ENCODE results near the gene AFAP1L2.

AFAP1L2 gene, protein sequence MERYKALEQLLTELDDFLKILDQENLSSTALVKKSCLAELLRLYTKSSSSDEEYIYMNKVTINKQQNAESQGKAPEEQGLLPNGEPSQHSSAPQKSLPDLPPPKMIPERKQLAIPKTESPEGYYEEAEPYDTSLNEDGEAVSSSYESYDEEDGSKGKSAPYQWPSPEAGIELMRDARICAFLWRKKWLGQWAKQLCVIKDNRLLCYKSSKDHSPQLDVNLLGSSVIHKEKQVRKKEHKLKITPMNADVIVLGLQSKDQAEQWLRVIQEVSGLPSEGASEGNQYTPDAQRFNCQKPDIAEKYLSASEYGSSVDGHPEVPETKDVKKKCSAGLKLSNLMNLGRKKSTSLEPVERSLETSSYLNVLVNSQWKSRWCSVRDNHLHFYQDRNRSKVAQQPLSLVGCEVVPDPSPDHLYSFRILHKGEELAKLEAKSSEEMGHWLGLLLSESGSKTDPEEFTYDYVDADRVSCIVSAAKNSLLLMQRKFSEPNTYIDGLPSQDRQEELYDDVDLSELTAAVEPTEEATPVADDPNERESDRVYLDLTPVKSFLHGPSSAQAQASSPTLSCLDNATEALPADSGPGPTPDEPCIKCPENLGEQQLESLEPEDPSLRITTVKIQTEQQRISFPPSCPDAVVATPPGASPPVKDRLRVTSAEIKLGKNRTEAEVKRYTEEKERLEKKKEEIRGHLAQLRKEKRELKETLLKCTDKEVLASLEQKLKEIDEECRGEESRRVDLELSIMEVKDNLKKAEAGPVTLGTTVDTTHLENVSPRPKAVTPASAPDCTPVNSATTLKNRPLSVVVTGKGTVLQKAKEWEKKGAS

DNA sequence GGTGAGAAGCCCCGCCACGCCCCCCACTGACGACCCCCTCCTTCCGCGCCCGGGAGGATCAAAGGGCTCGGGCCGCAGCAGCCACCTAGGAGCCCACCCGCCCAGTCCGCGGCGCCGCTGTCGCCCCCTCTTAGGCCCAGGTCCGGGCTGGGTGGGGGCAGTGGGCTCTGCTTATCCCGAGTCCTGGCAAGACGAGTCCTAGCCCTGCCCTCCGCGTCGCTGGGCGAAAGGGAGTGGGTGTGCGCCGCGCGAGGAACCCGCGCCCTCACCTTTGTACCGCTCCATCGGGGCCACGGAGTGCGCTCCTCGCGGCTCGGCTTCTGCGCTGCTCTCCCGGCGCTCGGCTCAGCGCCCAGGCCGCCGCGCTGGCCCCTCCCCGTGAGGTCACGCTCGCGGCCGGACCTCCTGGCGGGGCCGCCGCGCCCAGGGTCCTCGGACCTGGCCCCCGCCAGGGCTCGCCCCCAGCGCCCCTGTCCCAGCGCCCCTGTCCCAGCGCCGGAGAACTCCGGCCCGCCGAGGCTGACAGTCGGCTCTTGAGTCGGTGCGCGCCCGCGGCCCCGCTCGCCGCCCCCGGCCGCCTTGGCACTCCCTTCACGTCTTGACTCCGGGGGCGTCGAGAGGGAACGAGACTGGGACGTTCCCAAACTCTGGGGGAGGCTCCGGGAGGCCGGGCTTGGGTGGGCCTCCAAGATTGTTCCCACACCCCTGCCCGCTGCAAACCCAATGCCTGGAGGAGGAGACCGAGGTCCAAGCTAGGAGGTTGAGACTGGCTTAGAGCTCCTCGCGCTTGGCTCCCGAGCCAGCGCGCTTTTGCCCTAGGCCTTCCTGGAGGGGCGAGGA, at the start of gene AFAP1L2:
Gene AFAP1L2, minus strand, starts transcription at position 332 of the 840 bp plus-strand sequence. Its CDS starts 47 bp downstream, at position 285.
- peak; percentile 58 for DNase-seq (ENCODE audit: low spot score)

DNA sequence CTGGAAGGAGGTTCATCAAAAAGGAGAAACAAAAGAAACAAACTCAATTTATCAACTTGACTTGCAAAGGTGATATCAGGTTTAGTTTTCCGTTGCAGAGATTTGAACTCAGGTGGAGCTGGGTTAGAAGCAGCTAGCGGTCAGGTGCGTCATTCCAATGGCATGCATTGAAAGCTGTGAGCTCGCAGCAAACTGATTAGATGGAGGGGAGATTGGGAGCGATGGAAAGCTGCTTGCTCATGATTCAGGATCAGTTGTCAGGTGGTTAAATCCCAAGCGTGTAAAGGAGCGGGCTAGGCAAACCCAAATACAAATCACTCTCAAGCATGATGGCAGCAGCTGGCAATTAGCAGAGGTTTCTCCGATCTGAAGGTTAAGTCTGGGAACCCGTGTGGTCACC, 49.3 kb upstream of the AFAP1L2 start:
- no peak for DNase-seq (ENCODE audit: low spot score)

DNA sequence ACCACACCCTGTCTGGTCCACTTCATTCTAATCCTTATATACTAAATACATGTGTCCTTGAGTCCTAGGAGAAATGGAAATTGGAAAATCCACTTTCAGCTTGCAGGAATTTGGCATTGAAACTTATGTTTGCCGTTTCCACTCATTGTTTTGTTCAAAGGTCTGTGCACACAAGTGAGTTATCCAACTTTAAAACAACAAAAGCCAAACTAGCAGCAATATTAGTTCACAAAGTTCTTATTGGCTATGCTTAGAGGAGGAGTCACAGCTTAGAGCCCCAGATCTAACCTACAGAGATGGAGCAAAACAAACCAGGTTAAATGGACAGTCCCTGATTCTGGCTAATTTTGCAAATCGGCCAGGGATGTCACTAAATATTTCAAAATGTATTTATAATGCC, 44.6 kb upstream of the AFAP1L2 start:
- no peak for DNase-seq (ENCODE audit: low spot score)

GRCh38 chr10:114445332-114445731, 41.0 kb upstream of the AFAP1L2 start:
- no peak for DNase-seq (ENCODE audit: low spot score)

DNA sequence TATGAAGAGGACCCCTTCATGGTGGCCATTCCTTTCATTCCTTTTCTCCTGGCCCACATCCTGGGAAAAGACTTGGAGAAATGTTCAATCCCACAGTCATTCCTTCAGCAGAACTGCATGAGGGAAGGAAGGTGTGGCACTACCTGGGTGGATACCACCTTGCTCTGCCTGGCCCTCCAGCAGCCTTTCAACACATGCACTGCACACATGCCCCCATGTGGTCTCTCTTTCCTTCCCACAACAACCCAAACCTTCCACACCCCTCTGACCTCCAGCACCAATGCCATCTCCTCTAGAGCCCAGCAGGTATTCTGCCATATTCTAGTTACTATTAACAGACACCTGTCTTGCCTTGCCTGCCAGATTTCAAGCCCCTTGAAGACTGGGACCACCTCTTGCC, 40.5 kb upstream of the AFAP1L2 start:
- DNase-seq (ENCODE audit: low spot score) = no peak

GRCh38 chr10:114442091-114442630, 37.9 kb upstream of the AFAP1L2 start:
- DNase-seq (ENCODE audit: low spot score) = no peak

DNA sequence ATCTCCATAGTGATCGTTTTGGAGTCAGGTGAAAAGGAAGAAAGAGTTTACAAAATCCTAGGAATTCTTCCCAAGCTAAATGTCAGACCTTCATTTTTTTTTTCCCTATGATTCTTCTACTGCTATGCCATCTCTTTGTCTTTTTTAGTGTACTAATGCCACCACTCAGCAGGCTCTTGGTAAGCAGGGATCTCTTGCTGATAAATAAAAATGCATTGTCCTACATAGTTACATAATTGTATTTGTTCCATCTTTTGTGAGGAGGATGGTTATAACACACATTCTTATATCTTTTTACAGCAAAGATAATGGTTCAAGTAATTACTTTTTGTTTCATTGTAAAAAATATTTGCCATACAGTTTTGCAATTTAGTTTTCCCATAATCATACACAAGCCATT, 36.8 kb upstream of the AFAP1L2 start:
- DNase-seq (ENCODE audit: low spot score) = no peak

GRCh38 chr10:114437473-114438292, 33.4 kb upstream of the AFAP1L2 start:
- peak; percentile 33 for DNase-seq (ENCODE audit: low spot score)

DNA sequence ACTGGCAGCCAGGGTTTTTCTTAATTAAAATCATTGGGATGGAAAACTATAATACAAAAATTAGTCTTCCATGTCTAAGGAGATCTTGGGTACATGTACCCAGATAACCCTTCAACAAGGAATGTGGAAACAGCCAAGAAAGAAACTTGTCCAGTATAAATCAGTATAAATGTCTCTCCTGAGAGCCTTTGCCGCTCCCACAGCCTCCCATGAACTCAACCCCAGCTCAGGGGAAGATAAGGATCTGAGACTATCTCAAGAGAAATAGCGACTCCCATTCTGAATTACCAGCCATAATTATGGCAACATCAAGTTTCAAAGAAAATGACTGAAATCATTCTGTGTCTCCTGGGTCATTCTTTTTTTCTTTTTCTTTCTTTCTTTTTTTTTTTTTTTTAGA, 32.6 kb upstream of the AFAP1L2 start:
- DNase-seq (ENCODE audit: low spot score) = no peak

- DNase-seq (ENCODE audit: low spot score) = no peak
Measured at GRCh38 chr10:114432566-114433093, 28.3 kb upstream of the AFAP1L2 start.

DNA sequence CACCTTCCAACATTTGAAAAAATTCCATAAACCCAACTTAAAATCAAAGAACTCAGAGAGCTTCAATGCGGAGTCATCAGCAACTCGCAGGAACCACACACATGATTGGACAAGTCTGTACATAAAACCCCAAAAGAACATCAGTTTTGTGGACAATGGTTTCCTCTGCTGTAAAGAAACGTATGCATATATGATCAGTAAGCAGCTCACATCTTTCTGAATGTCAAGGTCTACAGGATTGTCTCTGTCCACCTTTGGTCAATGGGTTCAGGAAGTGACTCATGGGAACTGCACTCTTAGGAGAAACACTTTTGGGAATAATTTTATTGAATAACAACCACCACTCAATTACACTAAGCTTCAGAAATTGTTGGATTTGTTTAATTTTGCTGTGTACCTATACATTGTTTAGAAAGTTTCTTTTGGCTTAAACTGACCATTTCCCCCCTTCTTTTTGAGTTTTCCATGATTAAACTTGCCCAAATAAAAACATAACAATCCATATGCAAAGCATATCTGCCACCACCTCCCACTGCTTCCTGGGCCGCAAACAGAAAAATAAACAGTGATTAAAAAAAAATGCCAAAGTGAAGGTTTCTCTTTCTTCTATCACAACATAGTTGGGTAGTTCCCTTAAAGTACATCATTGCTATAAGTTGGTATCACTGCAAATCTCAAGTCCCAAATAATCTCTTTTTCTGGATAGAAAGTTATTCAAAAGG, 27.3 kb upstream of the AFAP1L2 start:
- DNase-seq (ENCODE audit: low spot score) = no peak

GRCh38 chr10:114430688-114431413, 26.5 kb upstream of the AFAP1L2 start:
- DNase-seq (ENCODE audit: low spot score) = no peak

DNA sequence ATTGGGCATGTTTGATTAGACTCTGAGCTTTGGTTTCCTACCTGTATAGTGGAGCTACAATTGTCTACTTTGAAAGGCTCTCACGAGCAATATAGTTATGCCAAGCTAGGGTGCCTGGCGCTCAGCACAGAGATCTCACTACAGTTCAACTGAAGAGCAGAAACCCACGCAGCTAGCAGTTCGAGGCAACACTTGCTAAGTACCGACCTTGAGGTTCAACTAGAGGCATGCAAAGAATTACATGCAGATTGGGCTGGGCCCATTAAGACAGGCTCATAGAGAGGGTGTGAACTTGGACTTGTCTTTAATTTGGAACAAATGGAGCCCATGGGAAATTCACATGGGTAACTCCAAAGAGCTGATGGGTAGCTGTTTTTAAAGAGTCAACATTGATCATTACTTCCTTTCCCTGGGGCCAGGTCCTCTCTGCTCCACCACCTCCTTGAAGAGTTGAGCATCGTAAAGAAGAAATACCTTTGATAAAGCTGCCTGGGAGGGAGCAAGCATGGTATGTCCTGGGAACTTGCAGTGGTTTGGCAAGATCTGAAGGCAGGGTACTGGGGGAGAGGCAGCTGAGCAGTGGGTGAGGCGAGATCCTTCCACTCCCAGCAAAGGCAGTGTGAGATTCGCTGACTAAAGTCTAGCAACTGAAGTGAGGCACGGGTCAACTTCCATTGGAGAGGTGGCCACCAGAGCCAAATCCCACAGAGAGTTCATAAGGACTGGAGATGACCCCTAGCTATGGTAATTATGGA, 25.5 kb upstream of the AFAP1L2 start:
- no peak for DNase-seq (ENCODE audit: low spot score)

- DNase-seq (ENCODE audit: low spot score) = no peak
Measured at GRCh38 chr10:114427124-114427852, 23.0 kb upstream of the AFAP1L2 start.

DNA sequence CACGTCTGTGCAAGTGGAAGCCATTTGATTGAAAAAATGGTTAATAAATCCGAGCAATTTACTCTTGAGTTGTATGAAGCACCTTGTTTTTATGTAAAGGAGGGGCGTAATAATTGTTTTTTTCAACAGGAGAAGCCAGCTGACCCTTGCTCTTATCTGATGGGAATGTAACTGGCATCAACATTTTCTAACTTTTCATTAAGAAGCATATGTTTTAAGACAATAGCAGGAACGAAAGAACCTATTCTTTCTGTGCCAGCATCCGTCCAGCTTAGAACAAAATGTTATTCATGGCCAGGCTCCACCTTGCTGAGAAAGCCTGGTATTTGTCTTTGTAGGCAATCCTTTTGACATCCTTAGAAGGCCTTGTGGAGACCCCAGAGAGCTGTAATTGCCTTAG, 22.2 kb upstream of the AFAP1L2 start:
- no peak for DNase-seq (ENCODE audit: low spot score)

GRCh38 chr10:114420811-114421485, 16.6 kb upstream of the AFAP1L2 start:
- peak; percentile 34 for DNase-seq (ENCODE audit: low spot score)

DNA sequence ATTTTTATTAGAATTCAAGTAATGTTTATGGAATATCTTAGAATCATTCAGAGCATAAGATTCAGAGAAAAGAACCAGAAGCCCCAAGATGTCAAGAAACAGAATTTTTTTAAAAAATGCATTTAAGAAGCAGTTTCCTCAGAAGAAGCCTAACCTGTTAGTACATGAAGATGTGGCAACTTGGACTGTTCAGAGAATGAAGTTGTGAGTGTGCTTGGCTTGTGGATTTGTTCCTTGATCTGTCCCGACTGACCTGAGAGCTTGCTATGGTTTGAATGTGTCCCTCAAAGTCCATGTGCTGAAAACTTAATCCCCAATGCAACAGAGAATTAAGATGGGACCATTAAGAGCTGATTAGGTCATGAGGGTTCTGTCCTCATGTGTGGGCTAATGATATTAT, 13.8 kb upstream of the AFAP1L2 start:
- DNase-seq (ENCODE audit: low spot score) = no peak

Measured in kidney tubule cell (primary cell).